Measurements from ENCODE around the gene HS2ST1.

Gene HS2ST1

GRCh38 chr1:87155648-87156047 lies 241.2 kb downstream of the HS2ST1 start:
- TF ChIP-seq SNAI2 (CRISPR knock-in tag; IDR thresholded peaks at IDR 0.05) (no peak), ZC3H10 (CRISPR knock-in tag; IDR thresholded peaks at IDR 0.05) (no peak), GLIS3 (CRISPR knock-in tag; IDR thresholded peaks at IDR 0.05) (no peak), ZNF70 (CRISPR knock-in tag; IDR thresholded peaks at IDR 0.05) (no peak), ZNF8 (CRISPR knock-in tag; IDR thresholded peaks at IDR 0.05) (no peak), ESRRG (CRISPR knock-in tag; IDR thresholded peaks at IDR 0.05) (no peak), ZNF565 (CRISPR knock-in tag; conservative IDR thresholded peaks at IDR 0.05; ENCODE audit: low read depth) (no peak), PPARA (CRISPR knock-in tag; IDR thresholded peaks at IDR 0.05; ENCODE audit: borderline replicate concordance) (no peak), TCF4 (CRISPR knock-in tag; IDR thresholded peaks at IDR 0.05; ENCODE audit: borderline replicate concordance) (no peak), BACH2 (CRISPR knock-in tag; IDR thresholded peaks at IDR 0.05; ENCODE audit: borderline replicate concordance) (no peak), PATZ1 (CRISPR knock-in tag; IDR thresholded peaks at IDR 0.05; ENCODE audit: borderline replicate concordance) (no peak), ZFP3 (CRISPR knock-in tag; IDR thresholded peaks at IDR 0.05) (no peak), OSR1 (CRISPR knock-in tag; IDR thresholded peaks at IDR 0.05) (no peak)
- TF ChIP-seq, protein P1, sequence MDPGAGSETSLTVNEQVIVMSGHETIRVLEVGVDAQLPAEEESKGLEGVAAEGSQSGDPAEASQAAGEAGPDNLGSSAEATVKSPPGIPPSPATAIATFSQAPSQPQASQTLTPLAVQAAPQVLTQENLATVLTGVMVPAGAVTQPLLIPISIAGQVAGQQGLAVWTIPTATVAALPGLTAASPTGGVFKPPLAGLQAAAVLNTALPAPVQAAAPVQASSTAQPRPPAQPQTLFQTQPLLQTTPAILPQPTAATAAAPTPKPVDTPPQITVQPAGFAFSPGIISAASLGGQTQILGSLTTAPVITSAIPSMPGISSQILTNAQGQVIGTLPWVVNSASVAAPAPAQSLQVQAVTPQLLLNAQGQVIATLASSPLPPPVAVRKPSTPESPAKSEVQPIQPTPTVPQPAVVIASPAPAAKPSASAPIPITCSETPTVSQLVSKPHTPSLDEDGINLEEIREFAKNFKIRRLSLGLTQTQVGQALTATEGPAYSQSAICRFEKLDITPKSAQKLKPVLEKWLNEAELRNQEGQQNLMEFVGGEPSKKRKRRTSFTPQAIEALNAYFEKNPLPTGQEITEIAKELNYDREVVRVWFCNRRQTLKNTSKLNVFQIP (CRISPR knock-in tag; IDR thresholded peaks at IDR 0.05; ENCODE audit: borderline replicate concordance, low read depth): no peak
- ATAC-seq: no peak

GRCh38 chr1:87156124-87156523 lies 241.7 kb downstream of the HS2ST1 start:
- TF ChIP-seq OSR1 (CRISPR knock-in tag; IDR thresholded peaks at IDR 0.05) (no peak), ZC3H10 (CRISPR knock-in tag; IDR thresholded peaks at IDR 0.05) (no peak), ARNTL (CRISPR knock-in tag; IDR thresholded peaks at IDR 0.05; ENCODE audit: borderline replicate concordance, low read depth) (no peak), ZFP30 (CRISPR knock-in tag; IDR thresholded peaks at IDR 0.05) (no peak), ZNF565 (CRISPR knock-in tag; conservative IDR thresholded peaks at IDR 0.05; ENCODE audit: low read depth) (no peak), ZFP3 (CRISPR knock-in tag; IDR thresholded peaks at IDR 0.05) (no peak), PPARA (CRISPR knock-in tag; IDR thresholded peaks at IDR 0.05; ENCODE audit: borderline replicate concordance) (no peak), PATZ1 (CRISPR knock-in tag; IDR thresholded peaks at IDR 0.05; ENCODE audit: borderline replicate concordance) (no peak), ZNF70 (CRISPR knock-in tag; IDR thresholded peaks at IDR 0.05) (no peak), ISL1 (CRISPR knock-in tag; IDR thresholded peaks at IDR 0.05) (no peak), ESRRG (CRISPR knock-in tag; IDR thresholded peaks at IDR 0.05) (no peak), ZNF8 (CRISPR knock-in tag; IDR thresholded peaks at IDR 0.05) (no peak)
- TF ChIP-seq, protein P2, sequence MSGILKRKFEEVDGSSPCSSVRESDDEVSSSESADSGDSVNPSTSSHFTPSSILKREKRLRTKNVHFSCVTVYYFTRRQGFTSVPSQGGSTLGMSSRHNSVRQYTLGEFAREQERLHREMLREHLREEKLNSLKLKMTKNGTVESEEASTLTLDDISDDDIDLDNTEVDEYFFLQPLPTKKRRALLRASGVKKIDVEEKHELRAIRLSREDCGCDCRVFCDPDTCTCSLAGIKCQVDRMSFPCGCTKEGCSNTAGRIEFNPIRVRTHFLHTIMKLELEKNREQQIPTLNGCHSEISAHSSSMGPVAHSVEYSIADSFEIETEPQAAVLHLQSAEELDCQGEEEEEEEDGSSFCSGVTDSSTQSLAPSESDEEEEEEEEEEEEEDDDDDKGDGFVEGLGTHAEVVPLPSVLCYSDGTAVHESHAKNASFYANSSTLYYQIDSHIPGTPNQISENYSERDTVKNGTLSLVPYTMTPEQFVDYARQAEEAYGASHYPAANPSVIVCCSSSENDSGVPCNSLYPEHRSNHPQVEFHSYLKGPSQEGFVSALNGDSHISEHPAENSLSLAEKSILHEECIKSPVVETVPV (CRISPR knock-in tag; IDR thresholded peaks at IDR 0.05): no peak
- TF ChIP-seq, protein P3, sequence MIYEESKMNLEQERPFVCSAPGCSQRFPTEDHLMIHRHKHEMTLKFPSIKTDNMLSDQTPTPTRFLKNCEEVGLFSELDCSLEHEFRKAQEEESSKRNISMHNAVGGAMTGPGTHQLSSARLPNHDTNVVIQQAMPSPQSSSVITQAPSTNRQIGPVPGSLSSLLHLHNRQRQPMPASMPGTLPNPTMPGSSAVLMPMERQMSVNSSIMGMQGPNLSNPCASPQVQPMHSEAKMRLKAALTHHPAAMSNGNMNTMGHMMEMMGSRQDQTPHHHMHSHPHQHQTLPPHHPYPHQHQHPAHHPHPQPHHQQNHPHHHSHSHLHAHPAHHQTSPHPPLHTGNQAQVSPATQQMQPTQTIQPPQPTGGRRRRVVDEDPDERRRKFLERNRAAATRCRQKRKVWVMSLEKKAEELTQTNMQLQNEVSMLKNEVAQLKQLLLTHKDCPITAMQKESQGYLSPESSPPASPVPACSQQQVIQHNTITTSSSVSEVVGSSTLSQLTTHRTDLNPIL (CRISPR knock-in tag; IDR thresholded peaks at IDR 0.05; ENCODE audit: low read depth): no peak
- ATAC-seq: no peak

DNA sequence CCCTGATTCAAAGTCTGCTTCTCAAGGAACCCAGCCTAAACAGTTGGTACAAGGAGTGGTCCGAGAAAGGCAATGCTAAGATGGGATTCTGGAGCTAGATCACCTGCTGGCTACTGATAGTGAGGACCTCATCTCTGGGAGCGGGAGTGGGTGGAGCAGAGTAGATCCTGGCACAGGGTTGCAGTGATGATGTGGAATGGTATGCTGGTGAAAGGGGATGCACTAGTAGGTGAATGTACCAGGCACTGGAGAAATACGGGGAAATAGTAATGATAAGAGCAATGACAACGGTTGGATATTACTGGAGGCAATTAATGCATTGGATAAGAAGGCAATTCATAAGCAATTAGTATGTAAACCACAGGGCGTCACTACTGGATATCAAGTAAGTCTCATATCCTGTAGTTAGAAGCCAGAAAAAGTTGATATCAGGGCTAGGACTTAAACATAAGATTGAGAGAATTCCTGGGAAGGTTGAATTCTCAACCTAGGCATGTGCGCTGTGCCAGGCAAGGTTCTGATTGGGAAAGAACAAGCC lies 245.0 kb downstream of the HS2ST1 start:
- no peak for ATAC-seq
- TF ChIP-seq ESRRG (CRISPR knock-in tag; IDR thresholded peaks at IDR 0.05) (no peak), ZNF565 (CRISPR knock-in tag; conservative IDR thresholded peaks at IDR 0.05; ENCODE audit: low read depth) (no peak), TCF4 (CRISPR knock-in tag; IDR thresholded peaks at IDR 0.05; ENCODE audit: borderline replicate concordance) (no peak), CSDC2 (CRISPR knock-in tag; IDR thresholded peaks at IDR 0.05) (no peak), ZNF70 (CRISPR knock-in tag; IDR thresholded peaks at IDR 0.05) (no peak), TOX (CRISPR knock-in tag; IDR thresholded peaks at IDR 0.05; ENCODE audit: borderline replicate concordance) (no peak), GLIS3 (CRISPR knock-in tag; IDR thresholded peaks at IDR 0.05) (no peak), SNAI2 (CRISPR knock-in tag; IDR thresholded peaks at IDR 0.05) (no peak), ARNTL (CRISPR knock-in tag; IDR thresholded peaks at IDR 0.05; ENCODE audit: borderline replicate concordance, low read depth) (no peak), BACH2 (CRISPR knock-in tag; IDR thresholded peaks at IDR 0.05; ENCODE audit: borderline replicate concordance) (no peak), ZNF8 (CRISPR knock-in tag; IDR thresholded peaks at IDR 0.05) (no peak), RARB (CRISPR knock-in tag; IDR thresholded peaks at IDR 0.05) (no peak), ZFP30 (CRISPR knock-in tag; IDR thresholded peaks at IDR 0.05) (no peak), TSHZ2 (CRISPR knock-in tag; IDR thresholded peaks at IDR 0.05) (no peak)
- TF ChIP-seq, protein P2 (CRISPR knock-in tag; IDR thresholded peaks at IDR 0.05): no peak

Measured in SK-N-SH treated with all-trans-retinoic acid at 6 μM for 48 hours (cell line).